Lower leg skin (tissue), 4 donors: ENCODE results near the gene PDE3A. TPM values are rescaled to one million over a fixed set of nuclear protein-coding genes. Genes with fewer than 3 reads are reported as not detected.

Experiments
- DNase-seq, 2 donors: peaks; one replicate each; pipeline ENCODE4 v3.0.0-alpha.2; 2019; ENCODE audit warnings: low spot score in 2 of 2
- H3K4me3 ChIP-seq: fragments of 200-600 bp; sonication (generic); 2 replicates; pipeline ENCODE4 v1.5.1; 2017; ENCODE audit warnings: mild to moderate bottlenecking, low read depth; ENCODE audit not compliant: poor library complexity, severe bottlenecking
- POLR2A ChIP-seq, 2 donors: fragments of 450-650 bp; IDR thresholded peaks; one replicate each; pipeline ENCODE4 v1.6.1; 2016 to 2017; ENCODE audit warnings: antibody characterized with exemption in 2 of 2, mild to moderate bottlenecking in 1 of 2, moderate library complexity in 1 of 2
- WGBS, 2 donors: methylation state at CpG; one replicate each; pipeline ENCODE4 v1.1.5; 2018; 5-methylcytosine and 5-hydroxymethylcytosine counted together
- intact Hi-C: fragments of 100-400 bp; cut with DNase I; formaldehyde crosslinking; loops from one replicate; pipeline ENCODE4 v1.15.0; 2023; ENCODE audit warnings: low total_unique reads
- total RNA-seq, 4 donors: library from RNA; depleted of rRNA; stranded (reverse); fragments of >200 nt; gene quantifications; one replicate each; pipeline ENCODE4 v1.1.0, GENCODE V29; 2016
- TF ChIP-seq, protein P1 (sequence below), 3 donors: fragments of 450-650 bp; IDR thresholded peaks; one replicate each; pipeline ENCODE4 v1.5.1; 2016; ENCODE audit warnings: antibody characterized with exemption in 3 of 3, mild to moderate bottlenecking in 3 of 3, moderate library complexity in 2 of 3

Gene PDE3A
- total RNA-seq, 4 donors from 2014 or later, result 1.5 to 3.2 (median 2.7) TPM

DNA sequence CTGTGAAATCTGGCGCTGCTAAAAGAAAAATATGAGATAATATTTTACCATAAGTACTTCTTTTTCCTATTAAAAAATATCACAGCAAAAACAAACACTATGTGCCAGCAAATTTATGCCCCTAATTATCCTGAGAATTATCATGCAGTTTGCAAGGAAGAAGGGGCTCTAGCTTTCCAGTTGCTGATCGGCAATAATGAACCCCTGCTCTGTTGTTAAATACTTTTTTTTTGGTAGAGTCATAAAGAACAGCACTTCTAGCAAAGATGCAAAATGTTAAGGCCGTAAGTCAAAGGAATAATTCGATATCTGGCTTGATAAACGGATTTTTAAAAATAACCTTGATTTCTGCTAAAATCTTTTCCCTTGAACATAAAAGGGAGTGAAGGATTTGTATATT is 108.9 kb downstream of the PDE3A start:
- 74 to 85% methylated on average over 5 of the region's 5 CpGs for WGBS, 2 donors
- no peak overlapping the region for H3K4me3 ChIP-seq
- no peak for DNase-seq
- intact Hi-C loops, result no loop called here
- TF ChIP-seq, protein P1, sequence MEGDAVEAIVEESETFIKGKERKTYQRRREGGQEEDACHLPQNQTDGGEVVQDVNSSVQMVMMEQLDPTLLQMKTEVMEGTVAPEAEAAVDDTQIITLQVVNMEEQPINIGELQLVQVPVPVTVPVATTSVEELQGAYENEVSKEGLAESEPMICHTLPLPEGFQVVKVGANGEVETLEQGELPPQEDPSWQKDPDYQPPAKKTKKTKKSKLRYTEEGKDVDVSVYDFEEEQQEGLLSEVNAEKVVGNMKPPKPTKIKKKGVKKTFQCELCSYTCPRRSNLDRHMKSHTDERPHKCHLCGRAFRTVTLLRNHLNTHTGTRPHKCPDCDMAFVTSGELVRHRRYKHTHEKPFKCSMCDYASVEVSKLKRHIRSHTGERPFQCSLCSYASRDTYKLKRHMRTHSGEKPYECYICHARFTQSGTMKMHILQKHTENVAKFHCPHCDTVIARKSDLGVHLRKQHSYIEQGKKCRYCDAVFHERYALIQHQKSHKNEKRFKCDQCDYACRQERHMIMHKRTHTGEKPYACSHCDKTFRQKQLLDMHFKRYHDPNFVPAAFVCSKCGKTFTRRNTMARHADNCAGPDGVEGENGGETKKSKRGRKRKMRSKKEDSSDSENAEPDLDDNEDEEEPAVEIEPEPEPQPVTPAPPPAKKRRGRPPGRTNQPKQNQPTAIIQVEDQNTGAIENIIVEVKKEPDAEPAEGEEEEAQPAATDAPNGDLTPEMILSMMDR (IDR thresholded peaks at IDR 0.05), result no peak
- TF ChIP-seq POLR2A (IDR thresholded peaks at IDR 0.05), result no peak

DNA sequence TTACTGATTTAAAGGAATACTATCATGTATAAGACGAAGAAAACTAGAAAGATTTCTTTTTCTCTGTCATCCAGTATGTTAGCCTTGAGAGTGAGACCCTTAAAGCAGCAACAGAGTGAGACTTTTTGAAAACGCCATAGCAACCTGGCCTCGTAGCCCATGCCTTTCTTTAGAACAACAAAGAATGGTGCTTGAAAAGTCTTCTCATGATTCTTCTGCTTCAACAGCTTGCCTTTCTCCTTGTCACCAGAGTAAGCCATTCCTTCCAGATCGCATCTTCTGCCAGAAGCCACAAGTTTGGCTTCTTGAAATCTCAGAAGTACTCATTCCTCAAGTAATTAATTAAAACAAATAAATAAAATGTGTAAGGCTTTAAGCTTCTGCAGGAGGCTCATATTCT is 109.3 kb downstream of the PDE3A start:
- intact Hi-C loops, result no loop called here
- 74% methylated on average over 4 of the region's 4 CpGs for WGBS, 2 donors

DNA sequence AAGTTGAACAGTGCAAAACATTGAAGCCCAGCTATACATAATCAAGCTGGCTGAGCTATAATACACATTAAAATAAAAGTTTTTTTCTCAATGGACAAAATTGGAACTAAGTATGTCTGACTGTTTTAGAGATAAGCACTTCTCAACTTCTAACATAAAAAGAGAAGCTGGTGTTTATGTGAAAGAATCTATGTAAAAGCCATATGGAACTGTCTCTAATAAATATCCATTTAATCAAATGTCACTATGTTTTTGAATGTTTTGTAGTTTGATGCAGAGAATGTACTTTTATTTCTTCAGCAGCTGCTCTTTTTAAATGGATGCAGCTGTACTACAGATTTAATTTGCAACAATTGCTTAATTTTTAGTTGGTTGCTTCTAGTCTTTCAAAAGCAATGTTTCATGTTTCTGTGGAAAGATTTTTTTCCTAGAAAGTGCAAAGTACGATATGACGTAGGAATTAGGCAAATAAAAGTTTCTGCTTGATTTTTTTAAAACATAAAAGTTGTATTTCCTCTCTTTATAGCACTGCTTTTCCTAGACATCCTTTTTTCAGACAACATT is 114.2 kb downstream of the PDE3A start:
- no peak overlapping the region for H3K4me3 ChIP-seq
- no peak for TF ChIP-seq POLR2A (IDR thresholded peaks at IDR 0.05)
- TF ChIP-seq, protein P1 (IDR thresholded peaks at IDR 0.05), result no peak
- 62% methylated on average over 2 of the region's 2 CpGs for WGBS, 2 donors
- no peak for DNase-seq
- intact Hi-C loops, result no loop called here

More for the DNA sequence above, 109.3 kb downstream of the PDE3A start:
- no peak for TF ChIP-seq POLR2A (IDR thresholded peaks at IDR 0.05)
- TF ChIP-seq, protein P1 (IDR thresholded peaks at IDR 0.05), result no peak
- no peak overlapping the region for H3K4me3 ChIP-seq
- no peak for DNase-seq

DNA sequence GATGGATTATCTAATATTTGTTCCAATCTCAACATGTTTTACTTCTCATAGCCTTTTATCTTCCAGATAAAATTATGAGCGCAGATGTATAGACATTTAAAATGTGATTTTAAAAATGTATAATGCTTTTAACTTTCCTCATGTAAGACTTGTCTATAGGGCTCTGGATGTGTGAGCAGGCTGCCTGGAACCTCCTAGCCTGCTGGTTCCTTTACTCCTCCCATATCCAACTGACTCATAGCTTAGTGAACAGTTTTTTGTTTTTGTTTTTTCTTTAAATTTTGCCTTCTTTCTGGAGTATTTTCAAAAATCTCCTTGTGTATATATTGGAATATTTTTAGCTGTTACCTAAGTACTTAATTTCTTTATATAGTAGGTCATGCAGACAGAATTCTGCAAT is 115.4 kb downstream of the PDE3A start:
- no peak overlapping the region for H3K4me3 ChIP-seq
- 89 to 92% methylated on average over 1 of the region's 1 CpG for WGBS, 2 donors
- intact Hi-C loops, result no loop called here
- no peak for DNase-seq
- TF ChIP-seq POLR2A (IDR thresholded peaks at IDR 0.05), result no peak
- TF ChIP-seq, protein P1 (IDR thresholded peaks at IDR 0.05), result no peak

DNA sequence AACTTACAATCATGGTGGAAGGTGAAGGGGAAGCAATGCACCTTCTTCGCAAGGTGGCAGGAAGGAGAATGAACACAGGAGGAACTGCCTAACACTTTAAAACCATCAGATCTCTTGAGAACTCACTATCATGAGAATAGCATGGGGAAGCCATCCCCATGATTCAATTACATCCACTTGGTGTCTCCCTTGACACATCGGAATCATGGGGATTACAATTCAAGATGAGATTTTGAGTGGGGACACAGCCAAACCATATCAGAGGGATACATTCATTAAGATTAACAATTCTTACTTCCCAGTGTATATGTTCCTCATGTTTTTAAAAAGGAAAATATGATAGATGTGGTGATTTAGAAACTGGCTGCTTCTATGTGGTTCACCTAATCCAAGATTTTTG is 117.9 kb downstream of the PDE3A start:
- WGBS, 2 donors, result 95 to 100% methylated on average over 2 of the region's 2 CpGs
- TF ChIP-seq, protein P1 (IDR thresholded peaks at IDR 0.05), result no peak
- TF ChIP-seq POLR2A (IDR thresholded peaks at IDR 0.05), result no peak
- no peak overlapping the region for H3K4me3 ChIP-seq
- no peak for DNase-seq
- intact Hi-C loops, result no loop called here

DNA sequence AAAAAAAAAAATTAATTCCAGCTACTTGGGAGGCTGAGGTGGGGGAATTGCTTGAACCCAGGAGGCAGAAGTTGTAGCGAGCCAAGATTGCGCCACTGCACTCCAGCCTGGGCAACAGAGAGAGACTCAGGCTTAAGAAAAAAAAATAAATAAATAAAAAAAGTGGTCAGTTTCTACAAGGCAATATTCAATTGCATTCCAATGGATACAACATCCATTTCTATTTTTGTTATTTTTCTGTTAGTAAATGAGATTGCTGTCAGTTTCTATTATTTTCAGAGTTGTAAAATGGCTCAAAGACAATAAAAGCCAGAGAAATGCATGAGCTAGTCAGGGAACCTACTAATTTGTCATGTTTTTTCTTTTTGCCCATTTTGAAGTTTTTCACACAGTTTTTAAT is 119.2 kb downstream of the PDE3A start:
- 86 to 91% methylated on average over 2 of the region's 2 CpGs for WGBS, 2 donors
- H3K4me3 ChIP-seq, result no peak overlapping the region
- intact Hi-C loops, result no loop called here
- no peak for TF ChIP-seq POLR2A (IDR thresholded peaks at IDR 0.05)
- TF ChIP-seq, protein P1 (IDR thresholded peaks at IDR 0.05), result no peak
- no peak for DNase-seq
